Measurements from ENCODE around the gene SPDYA.

SPDYA gene

DNA sequence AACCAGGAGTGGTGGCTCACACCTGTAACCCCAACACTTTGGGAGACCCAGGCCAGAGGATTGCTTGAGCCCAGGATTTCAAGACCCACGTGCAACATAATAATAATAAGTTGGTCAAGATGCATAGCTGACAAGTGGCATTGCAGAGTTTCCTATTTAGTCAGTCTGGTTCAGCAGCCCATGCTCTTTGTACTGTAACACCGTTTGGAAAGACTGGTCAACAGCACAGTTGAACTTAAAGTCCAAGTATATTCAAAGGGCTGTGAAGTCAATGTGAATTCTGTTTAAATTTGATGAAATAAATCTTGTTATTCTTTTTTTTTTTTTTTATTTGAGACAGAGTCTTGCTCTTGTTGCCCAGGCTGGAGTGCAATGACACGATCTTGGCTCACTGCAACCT lies 61.0 kb downstream of the SPDYA start:
- Histone ChIP-seq H3K4me2 (ENCODE audit: low read length) (no peak overlapping the region), H2AFZ (no peak overlapping the region), H3K9me3 (ENCODE audit: control insufficient read depth, low read length) (no peaks in the 10 kb centered on the region), H3K4me1 (no peaks in the 10 kb centered on the region), H3K79me2 (peaks cover 11% of the 10 kb centered on the region), H3K36me3 (ENCODE audit: control insufficient read depth, insufficient read depth, low read length) (no peaks in the 10 kb centered on the region), H3K9ac (no peak overlapping the region), H3K27me3 (ENCODE audit: control insufficient read depth, insufficient read depth, low read length) (no peaks in the 10 kb centered on the region), H3K27ac (no peak overlapping the region), H3K4me3 (ENCODE audit: low read depth, low read length) (no peak overlapping the region)
- TF ChIP-seq, protein P1, sequence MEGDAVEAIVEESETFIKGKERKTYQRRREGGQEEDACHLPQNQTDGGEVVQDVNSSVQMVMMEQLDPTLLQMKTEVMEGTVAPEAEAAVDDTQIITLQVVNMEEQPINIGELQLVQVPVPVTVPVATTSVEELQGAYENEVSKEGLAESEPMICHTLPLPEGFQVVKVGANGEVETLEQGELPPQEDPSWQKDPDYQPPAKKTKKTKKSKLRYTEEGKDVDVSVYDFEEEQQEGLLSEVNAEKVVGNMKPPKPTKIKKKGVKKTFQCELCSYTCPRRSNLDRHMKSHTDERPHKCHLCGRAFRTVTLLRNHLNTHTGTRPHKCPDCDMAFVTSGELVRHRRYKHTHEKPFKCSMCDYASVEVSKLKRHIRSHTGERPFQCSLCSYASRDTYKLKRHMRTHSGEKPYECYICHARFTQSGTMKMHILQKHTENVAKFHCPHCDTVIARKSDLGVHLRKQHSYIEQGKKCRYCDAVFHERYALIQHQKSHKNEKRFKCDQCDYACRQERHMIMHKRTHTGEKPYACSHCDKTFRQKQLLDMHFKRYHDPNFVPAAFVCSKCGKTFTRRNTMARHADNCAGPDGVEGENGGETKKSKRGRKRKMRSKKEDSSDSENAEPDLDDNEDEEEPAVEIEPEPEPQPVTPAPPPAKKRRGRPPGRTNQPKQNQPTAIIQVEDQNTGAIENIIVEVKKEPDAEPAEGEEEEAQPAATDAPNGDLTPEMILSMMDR (IDR thresholded peaks at IDR 0.05), result no peak

DNA sequence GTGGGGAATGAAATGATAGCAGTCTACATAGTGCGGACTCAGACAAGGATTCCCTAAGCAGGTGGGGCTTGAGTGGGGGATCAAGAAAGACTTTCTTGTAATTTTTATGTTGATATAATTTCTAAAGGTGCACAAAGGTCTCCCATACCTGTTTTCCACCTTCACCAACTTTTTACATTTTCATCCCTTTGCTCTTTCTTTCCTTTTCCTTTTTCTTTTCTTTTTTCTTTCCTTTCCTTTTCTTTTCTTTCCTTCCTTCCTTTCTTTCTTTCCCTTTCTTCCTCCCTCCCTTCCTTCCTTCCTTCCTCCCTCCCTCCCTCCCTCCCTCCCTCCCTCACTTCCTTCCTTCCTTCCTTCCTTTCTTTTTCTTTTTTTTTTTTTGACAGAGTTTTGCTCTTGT lies 69.6 kb downstream of the SPDYA start:
- no peak overlapping the region for H3K4me2 ChIP-seq (ENCODE audit: low read length)
- no peaks in the 10 kb centered on the region for H3K36me3 ChIP-seq (ENCODE audit: control insufficient read depth, insufficient read depth, low read length)
- H3K4me3 ChIP-seq (ENCODE audit: low read depth, low read length), result no peak overlapping the region
- H2AFZ ChIP-seq, result no peak overlapping the region
- H3K27me3 ChIP-seq (ENCODE audit: control insufficient read depth, insufficient read depth, low read length), result no peaks in the 10 kb centered on the region
- no peaks in the 10 kb centered on the region for H3K9me3 ChIP-seq (ENCODE audit: control insufficient read depth, low read length)
- no peaks in the 10 kb centered on the region for H3K79me2 ChIP-seq
- no peak overlapping the region for H3K9ac ChIP-seq
- no peaks in the 10 kb centered on the region for H3K4me1 ChIP-seq
- H3K27ac ChIP-seq, result no peak overlapping the region
- TF ChIP-seq, protein P1 (IDR thresholded peaks at IDR 0.05), result no peak

GRCh38 chr2:28893488-28893887 lies 82.9 kb downstream of the SPDYA start:
- TF ChIP-seq, protein P1 (IDR thresholded peaks at IDR 0.05), result no peak
- no peak overlapping the region for H2AFZ ChIP-seq
- H3K4me3 ChIP-seq (ENCODE audit: low read depth, low read length), result no peak overlapping the region
- no peak overlapping the region for H3K9ac ChIP-seq
- H3K4me2 ChIP-seq (ENCODE audit: low read length), result no peak overlapping the region
- no peaks in the 10 kb centered on the region for H3K9me3 ChIP-seq (ENCODE audit: control insufficient read depth, low read length)
- no peaks in the 10 kb centered on the region for H3K36me3 ChIP-seq (ENCODE audit: control insufficient read depth, insufficient read depth, low read length)
- no peaks in the 10 kb centered on the region for H3K4me1 ChIP-seq
- H3K27me3 ChIP-seq (ENCODE audit: control insufficient read depth, insufficient read depth, low read length), result no peaks in the 10 kb centered on the region
- no peak overlapping the region for H3K27ac ChIP-seq
- peaks cover 18% of the 10 kb centered on the region for H3K79me2 ChIP-seq

DNA sequence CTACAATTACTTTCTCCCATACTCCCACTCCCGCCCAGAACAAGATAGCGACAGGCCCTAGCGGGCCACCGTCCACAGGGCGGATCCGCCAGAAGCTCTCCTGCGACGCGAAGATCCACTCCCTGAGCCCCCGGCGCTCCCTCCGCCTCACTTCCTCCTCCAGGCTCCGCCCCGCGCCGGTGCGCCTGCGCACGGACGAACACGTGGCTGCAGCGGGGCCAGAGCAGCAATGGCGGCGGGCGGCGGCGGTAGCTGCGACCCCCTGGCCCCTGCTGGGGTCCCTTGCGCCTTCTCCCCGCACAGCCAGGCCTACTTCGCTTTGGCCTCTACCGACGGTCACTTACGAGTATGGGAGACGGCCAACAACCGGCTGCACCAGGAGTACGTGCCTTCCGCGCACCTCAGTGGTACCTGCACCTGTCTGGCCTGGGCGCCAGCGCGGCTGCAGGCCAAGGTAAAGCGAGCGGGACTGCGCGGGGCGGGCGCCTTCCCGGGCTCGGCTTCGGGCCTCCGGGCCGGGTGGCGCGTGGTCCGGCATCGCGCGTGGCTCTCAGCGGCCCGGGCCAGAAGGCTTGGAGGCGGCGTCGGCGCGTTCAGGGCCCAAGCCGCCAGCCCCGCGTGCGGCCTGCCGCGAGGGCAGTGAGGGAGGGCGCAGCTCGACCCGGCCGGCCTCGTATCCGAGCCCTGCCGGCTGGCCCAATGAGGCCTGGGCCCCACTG lies 84.0 kb downstream of the SPDYA start, which contains the start of gene WDR43:
WDR43 (plus strand) TSS at position 198 of the 719 bp plus-strand sequence; CDS start at position 230, 32 bp downstream.
- TF ChIP-seq, protein P1 (IDR thresholded peaks at IDR 0.05), result no peak
- Histone ChIP-seq H3K27ac (peak within 1 kb of the TSS; percentile 68), H3K4me1 (no peaks in the 10 kb centered on the region), H2AFZ (peak within 1 kb of the TSS; percentile 98), H3K9ac (peak within 1 kb of the TSS; percentile 90), H3K36me3 (ENCODE audit: control insufficient read depth, insufficient read depth, low read length) (no peaks in the 10 kb centered on the region), H3K4me3 (ENCODE audit: low read depth, low read length) (peak within 1 kb of the TSS; percentile 86), H3K27me3 (ENCODE audit: control insufficient read depth, insufficient read depth, low read length) (no peaks in the 10 kb centered on the region), H3K4me2 (ENCODE audit: low read length) (peak within 1 kb of the TSS; percentile 72), H3K79me2 (peaks cover 18% of the 10 kb centered on the region), H3K9me3 (ENCODE audit: control insufficient read depth, low read length) (no peaks in the 10 kb centered on the region)
